ENCODE results near the gene TMEM229B.

Gene TMEM229B

GRCh38 chr14:67497716-67498115 is 9.2 kb upstream of the TMEM229B start:
- Histone ChIP-seq H3K9me3 (ENCODE audit: low read depth, low read length) (no peaks in the 10 kb centered on the region), H3K4me3 (no peak overlapping the region), H3K27ac (no peak overlapping the region), H3K9ac (ENCODE audit: insufficient read length) (no peak overlapping the region), H3K36me3 (ENCODE audit: insufficient read depth, low read length) (no peaks in the 10 kb centered on the region)
- TF ChIP-seq POLR2AphosphoS5 (IDR thresholded peaks at IDR 0.05; ENCODE audit: borderline replicate concordance, low read depth, low read length) (no peak), FOXP2 (optimal IDR thresholded peaks at IDR 0.05; ENCODE audit: control extremely low read depth, extremely low read length, insufficient read depth) (no peak), EZH2 (IDR thresholded peaks at IDR 0.05) (no peak)
- no peak for DNase-seq (ENCODE audit: low read depth, low spot score)

DNA sequence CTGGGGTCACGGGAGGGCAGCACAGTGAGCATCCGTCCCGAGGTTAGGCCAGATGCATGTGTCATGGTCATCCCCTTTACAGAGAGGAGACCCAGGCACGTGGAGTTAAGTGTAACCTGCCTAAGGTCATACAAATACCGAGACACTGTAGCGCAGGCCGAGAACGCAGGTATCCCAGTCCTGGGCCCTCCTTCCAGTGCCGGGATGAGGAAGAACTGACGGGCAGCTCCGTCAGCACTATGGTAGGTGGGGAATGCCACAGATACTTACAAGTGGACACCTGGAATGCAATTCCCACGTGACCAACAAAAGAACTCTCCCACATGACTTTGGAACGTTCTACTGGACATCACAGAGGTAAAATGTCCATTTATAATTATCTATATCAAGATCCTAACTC is 8.7 kb upstream of the TMEM229B start:
- Histone ChIP-seq H3K4me3 (no peak overlapping the region), H3K36me3 (ENCODE audit: insufficient read depth, low read length) (no peaks in the 10 kb centered on the region), H3K27ac (no peak overlapping the region), H3K9ac (ENCODE audit: insufficient read length) (no peak overlapping the region), H3K9me3 (ENCODE audit: low read depth, low read length) (no peaks in the 10 kb centered on the region)
- DNase-seq (ENCODE audit: low read depth, low spot score): no peak
- no peak for TF ChIP-seq EZH2 (IDR thresholded peaks at IDR 0.05)
- no peak for TF ChIP-seq POLR2AphosphoS5 (IDR thresholded peaks at IDR 0.05; ENCODE audit: borderline replicate concordance, low read depth, low read length)

DNA sequence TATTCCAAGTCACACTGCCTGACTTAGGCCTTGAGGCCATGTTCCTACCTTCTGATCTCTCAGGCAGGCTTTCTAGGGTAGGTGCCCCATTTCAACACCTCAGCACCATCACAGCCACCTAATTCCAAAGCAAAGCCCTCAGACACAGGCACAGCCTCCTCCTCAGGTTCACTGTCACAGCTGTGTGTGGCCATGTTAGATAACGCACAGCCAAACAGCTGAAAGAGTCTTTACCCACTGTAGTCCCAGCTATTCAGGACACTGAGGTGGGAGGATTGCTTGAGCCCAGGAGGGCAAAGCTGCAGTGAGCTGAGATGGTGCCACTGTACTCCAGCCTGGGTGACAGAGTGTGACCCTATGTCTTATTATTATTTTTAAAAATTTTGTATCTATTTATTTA is 7.3 kb upstream of the TMEM229B start:
- H3K27ac ChIP-seq: no peak overlapping the region
- TF ChIP-seq FOXP2 (optimal IDR thresholded peaks at IDR 0.05; ENCODE audit: control extremely low read depth, extremely low read length, insufficient read depth) (no peak), POLR2AphosphoS5 (IDR thresholded peaks at IDR 0.05; ENCODE audit: borderline replicate concordance, low read depth, low read length) (no peak), EZH2 (IDR thresholded peaks at IDR 0.05) (no peak)
- H3K4me3 ChIP-seq: no peak overlapping the region
- H3K9me3 ChIP-seq (ENCODE audit: low read depth, low read length): no peaks in the 10 kb centered on the region
- no peaks in the 10 kb centered on the region for H3K36me3 ChIP-seq (ENCODE audit: insufficient read depth, low read length)
- no peak for DNase-seq (ENCODE audit: low read depth, low spot score)
- no peak overlapping the region for H3K9ac ChIP-seq (ENCODE audit: insufficient read length)

GRCh38 chr14:67493092-67493717 is 4.7 kb upstream of the TMEM229B start:
- Histone ChIP-seq H3K27ac (no peak overlapping the region), H3K36me3 (ENCODE audit: insufficient read depth, low read length) (no peaks in the 10 kb centered on the region), H3K9me3 (ENCODE audit: low read depth, low read length) (no peaks in the 10 kb centered on the region), H3K9ac (ENCODE audit: insufficient read length) (no peak overlapping the region), H3K4me3 (no peak overlapping the region)
- no peak for DNase-seq (ENCODE audit: low read depth, low spot score)
- no peak for TF ChIP-seq FOXP2 (optimal IDR thresholded peaks at IDR 0.05; ENCODE audit: control extremely low read depth, extremely low read length, insufficient read depth)
- TF ChIP-seq EZH2 (IDR thresholded peaks at IDR 0.05): no peak
- TF ChIP-seq POLR2AphosphoS5 (IDR thresholded peaks at IDR 0.05; ENCODE audit: borderline replicate concordance, low read depth, low read length): no peak

- no peak for TF ChIP-seq EZH2 (IDR thresholded peaks at IDR 0.05)
- TF ChIP-seq FOXP2 (optimal IDR thresholded peaks at IDR 0.05; ENCODE audit: control extremely low read depth, extremely low read length, insufficient read depth): no peak
- no peak for TF ChIP-seq POLR2AphosphoS5 (IDR thresholded peaks at IDR 0.05; ENCODE audit: borderline replicate concordance, low read depth, low read length)
- Histone ChIP-seq H3K9ac (ENCODE audit: insufficient read length) (no peak overlapping the region), H3K9me3 (ENCODE audit: low read depth, low read length) (no peaks in the 10 kb centered on the region), H3K27ac (no peak overlapping the region), H3K36me3 (ENCODE audit: insufficient read depth, low read length) (no peaks in the 10 kb centered on the region), H3K4me3 (no peak overlapping the region)
- DNase-seq (ENCODE audit: low read depth, low spot score): no peak
Measured at GRCh38 chr14:67492538-67492937, 4.0 kb upstream of the TMEM229B start.

- no peaks in the 10 kb centered on the region for H3K36me3 ChIP-seq (ENCODE audit: insufficient read depth, low read length)
- H3K4me3 ChIP-seq: no peak overlapping the region
- H3K9me3 ChIP-seq (ENCODE audit: low read depth, low read length): no peaks in the 10 kb centered on the region
- H3K27ac ChIP-seq: no peak overlapping the region
- no peak overlapping the region for H3K9ac ChIP-seq (ENCODE audit: insufficient read length)
- no peak for DNase-seq (ENCODE audit: low read depth, low spot score)
- no peak for TF ChIP-seq EZH2 (IDR thresholded peaks at IDR 0.05)
- TF ChIP-seq FOXP2 (optimal IDR thresholded peaks at IDR 0.05; ENCODE audit: control extremely low read depth, extremely low read length, insufficient read depth): no peak
- TF ChIP-seq POLR2AphosphoS5 (IDR thresholded peaks at IDR 0.05; ENCODE audit: borderline replicate concordance, low read depth, low read length): no peak
Measured at GRCh38 chr14:67491741-67492507, 3.4 kb upstream of the TMEM229B start.

GRCh38 chr14:67491285-67491684 is 2.8 kb upstream of the TMEM229B start:
- H3K36me3 ChIP-seq (ENCODE audit: insufficient read depth, low read length): no peaks in the 10 kb centered on the region
- no peak overlapping the region for H3K27ac ChIP-seq
- H3K4me3 ChIP-seq: no peak overlapping the region
- H3K9ac ChIP-seq (ENCODE audit: insufficient read length): no peak overlapping the region
- TF ChIP-seq FOXP2 (optimal IDR thresholded peaks at IDR 0.05; ENCODE audit: control extremely low read depth, extremely low read length, insufficient read depth) (no peak), POLR2AphosphoS5 (IDR thresholded peaks at IDR 0.05; ENCODE audit: borderline replicate concordance, low read depth, low read length) (no peak), EZH2 (IDR thresholded peaks at IDR 0.05) (no peak)
- no peak for DNase-seq (ENCODE audit: low read depth, low spot score)
- H3K9me3 ChIP-seq (ENCODE audit: low read depth, low read length): no peaks in the 10 kb centered on the region

DNA sequence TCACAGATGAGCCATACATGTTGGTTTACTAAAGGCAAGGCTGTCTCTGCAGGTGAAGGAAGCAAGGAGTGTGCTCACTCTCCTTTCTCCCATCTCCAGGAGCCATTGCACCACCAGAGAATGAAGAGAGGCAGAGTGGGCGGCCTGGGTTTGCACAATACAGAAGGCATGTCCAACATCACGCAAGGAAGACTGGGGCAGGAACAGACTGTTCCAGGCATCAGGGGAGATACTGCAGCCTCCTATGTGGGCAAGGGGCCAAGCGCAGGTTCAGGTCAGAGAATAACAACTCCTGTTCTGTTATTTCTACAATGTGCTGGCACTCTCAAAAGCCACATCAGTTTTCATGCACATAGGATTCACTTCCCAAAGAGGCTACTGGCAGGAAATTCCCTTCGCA is 1.7 kb upstream of the TMEM229B start:
- no peak overlapping the region for H3K4me3 ChIP-seq
- H3K36me3 ChIP-seq (ENCODE audit: insufficient read depth, low read length): no peaks in the 10 kb centered on the region
- H3K9me3 ChIP-seq (ENCODE audit: low read depth, low read length): no peaks in the 10 kb centered on the region
- DNase-seq (ENCODE audit: low read depth, low spot score): no peak
- TF ChIP-seq POLR2AphosphoS5 (IDR thresholded peaks at IDR 0.05; ENCODE audit: borderline replicate concordance, low read depth, low read length) (no peak), FOXP2 (optimal IDR thresholded peaks at IDR 0.05; ENCODE audit: control extremely low read depth, extremely low read length, insufficient read depth) (no peak), EZH2 (IDR thresholded peaks at IDR 0.05) (no peak)
- H3K27ac ChIP-seq: no peak overlapping the region
- no peak overlapping the region for H3K9ac ChIP-seq (ENCODE audit: insufficient read length)

Measured in SK-N-MC (cell line).